Hepatocyte (in vitro differentiated cells): Measurements from ENCODE around the gene WDR33. TPM values are rescaled to one million over a fixed set of nuclear protein-coding genes. Genes with fewer than 3 reads are reported as not detected.

ENCODE experiments used
- DNase-seq: peaks from one replicate; pipeline ENCODE4 v3.0.0-alpha.2; 2016; ENCODE audit warnings: low spot score
- H2AFZ ChIP-seq: fragments of 200-600 bp; sonication (generic); 2 replicates; pipeline ENCODE4 v1.6.0; 2016; ENCODE audit warnings: antibody characterized with exemption, mild to moderate bottlenecking
- H3K27ac ChIP-seq: fragments of 200-600 bp; sonication (generic); 2 replicates; pipeline ENCODE4 v1.5.1; 2016; ENCODE audit warnings: mild to moderate bottlenecking
- H3K27me3 ChIP-seq: fragments of 200-600 bp; sonication (generic); 2 replicates; pipeline ENCODE4 v1.6.1; 2016
- H3K36me3 ChIP-seq: fragments of 200-600 bp; sonication (generic); replicated peaks from 2 replicates; pipeline ENCODE4 v1.5.1; 2016; ENCODE audit warnings: low read depth; ENCODE audit not compliant: insufficient read depth
- H3K4me1 ChIP-seq: fragments of 200-600 bp; sonication (generic); 2 replicates; pipeline ENCODE4 v1.5.1; 2016; ENCODE audit warnings: mild to moderate bottlenecking, moderate library complexity; ENCODE audit not compliant: insufficient read depth
- H3K4me2 ChIP-seq: fragments of 200-600 bp; sonication (generic); 2 replicates; pipeline ENCODE4 v1.6.0; 2016
- H3K4me3 ChIP-seq: fragments of 200-600 bp; sonication (generic); 2 replicates; pipeline ENCODE4 v1.5.1; 2016; ENCODE audit warnings: mild to moderate bottlenecking
- H3K79me2 ChIP-seq: fragments of 200-600 bp; sonication (generic); 2 replicates; pipeline ENCODE4 v1.6.0; 2017; ENCODE audit warnings: mild to moderate bottlenecking
- H3K9me2 ChIP-seq: fragments of 200-600 bp; sonication (generic); replicated peaks from 2 replicates; pipeline ENCODE4 v1.6.0; 2017; ENCODE audit warnings: mild to moderate bottlenecking; ENCODE audit not compliant: insufficient read depth
- H3K9me3 ChIP-seq: fragments of 200-600 bp; sonication (generic); 2 replicates; pipeline ENCODE4 v1.5.1; 2016; ENCODE audit warnings: low read depth, mild to moderate bottlenecking
- H4K20me1 ChIP-seq: fragments of 200-600 bp; sonication (generic); 2 replicates; pipeline ENCODE4 v1.6.0; 2016; ENCODE audit warnings: mild to moderate bottlenecking; ENCODE audit not compliant: insufficient read depth, poor library complexity, severe bottlenecking
- EZH2 ChIP-seq: fragments of 200-600 bp; sonication (generic); IDR thresholded peaks from 2 replicates; pipeline ENCODE4 v1.6.1; 2016; ENCODE audit warnings: antibody characterized with exemption, mild to moderate bottlenecking, borderline replicate concordance
- EZH2phosphoT487 ChIP-seq: fragments of 200-600 bp; sonication (generic); IDR thresholded peaks from one replicate; pipeline ENCODE4 v1.6.1; 2018; ENCODE audit warnings: antibody characterized with exemption, mild to moderate bottlenecking, low read depth, moderate library complexity; ENCODE audit not compliant: unreplicated experiment, severe bottlenecking
- WGBS: methylation state at CpG from one replicate; pipeline ENCODE4 v1.1.6; 2016; ENCODE audit warnings: low lambda C conversion rate; ENCODE audit errors: missing lambda C conversion rate; 5-methylcytosine and 5-hydroxymethylcytosine counted together
- polyA plus RNA-seq: library from polyadenylated mRNA; unstranded; fragments of >200 nt; fragmentation: Nextera tagmentation; extraction: Ambion mirVana; gene quantifications from 2 replicates; pipeline ENCODE4 v1.2.1, GENCODE V29; 2016
- total RNA-seq: library from RNA; depleted of rRNA; stranded (reverse); fragments of >200 nt; gene quantifications from 2 replicates; pipeline ENCODE4 v1.2.3, GENCODE V29; 2014
- TF ChIP-seq, protein P1 (sequence below): fragments of 200-600 bp; sonication (generic); IDR thresholded peaks from 2 replicates; pipeline ENCODE4 v1.5.1; 2016; ENCODE audit warnings: antibody characterized with exemption, mild to moderate bottlenecking; ENCODE audit not compliant: poor library complexity

Gene WDR33
- total and polyA plus RNA-seq, 2 experiments from 2014 or later: 43.3 to 47.5 TPM

DNA sequence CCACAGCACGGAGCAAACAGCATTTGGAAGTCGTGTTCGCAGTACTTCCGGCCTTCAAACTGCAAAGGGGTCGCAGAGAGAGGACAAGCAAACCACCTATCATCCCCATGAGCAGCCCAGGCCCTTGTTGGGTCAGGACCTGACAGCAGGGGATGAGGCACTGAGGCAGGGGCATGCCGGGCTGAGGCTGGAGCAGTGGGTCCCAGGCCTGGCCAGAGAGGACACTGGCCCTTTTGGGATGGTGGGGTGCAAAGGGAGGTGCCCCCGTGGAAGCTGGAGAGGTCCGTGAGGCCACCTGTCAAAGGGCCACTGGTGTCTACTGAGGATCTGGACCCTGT is 156.2 kb downstream of the WDR33 start:
- Histone ChIP-seq H3K4me3 (no peak overlapping the region), H3K4me2 (no peak overlapping the region), H3K4me1 (no peaks in the 10 kb centered on the region), H4K20me1 (no peaks in the 10 kb centered on the region), H3K79me2 (no peaks in the 10 kb centered on the region), H2AFZ (no peak overlapping the region), H3K9me3 (no peaks in the 10 kb centered on the region), H3K27me3 (no peaks in the 10 kb centered on the region), H3K36me3 (no peaks in the 10 kb centered on the region), H3K27ac (no peak overlapping the region), H3K9me2 (no peaks in the 10 kb centered on the region)
- no peak for DNase-seq
- TF ChIP-seq, protein P1, sequence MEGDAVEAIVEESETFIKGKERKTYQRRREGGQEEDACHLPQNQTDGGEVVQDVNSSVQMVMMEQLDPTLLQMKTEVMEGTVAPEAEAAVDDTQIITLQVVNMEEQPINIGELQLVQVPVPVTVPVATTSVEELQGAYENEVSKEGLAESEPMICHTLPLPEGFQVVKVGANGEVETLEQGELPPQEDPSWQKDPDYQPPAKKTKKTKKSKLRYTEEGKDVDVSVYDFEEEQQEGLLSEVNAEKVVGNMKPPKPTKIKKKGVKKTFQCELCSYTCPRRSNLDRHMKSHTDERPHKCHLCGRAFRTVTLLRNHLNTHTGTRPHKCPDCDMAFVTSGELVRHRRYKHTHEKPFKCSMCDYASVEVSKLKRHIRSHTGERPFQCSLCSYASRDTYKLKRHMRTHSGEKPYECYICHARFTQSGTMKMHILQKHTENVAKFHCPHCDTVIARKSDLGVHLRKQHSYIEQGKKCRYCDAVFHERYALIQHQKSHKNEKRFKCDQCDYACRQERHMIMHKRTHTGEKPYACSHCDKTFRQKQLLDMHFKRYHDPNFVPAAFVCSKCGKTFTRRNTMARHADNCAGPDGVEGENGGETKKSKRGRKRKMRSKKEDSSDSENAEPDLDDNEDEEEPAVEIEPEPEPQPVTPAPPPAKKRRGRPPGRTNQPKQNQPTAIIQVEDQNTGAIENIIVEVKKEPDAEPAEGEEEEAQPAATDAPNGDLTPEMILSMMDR: no peak
- no peak for TF ChIP-seq EZH2phosphoT487
- TF ChIP-seq EZH2: no peak
- 90% methylated on average over 8 of the region's 8 CpGs for WGBS

DNA sequence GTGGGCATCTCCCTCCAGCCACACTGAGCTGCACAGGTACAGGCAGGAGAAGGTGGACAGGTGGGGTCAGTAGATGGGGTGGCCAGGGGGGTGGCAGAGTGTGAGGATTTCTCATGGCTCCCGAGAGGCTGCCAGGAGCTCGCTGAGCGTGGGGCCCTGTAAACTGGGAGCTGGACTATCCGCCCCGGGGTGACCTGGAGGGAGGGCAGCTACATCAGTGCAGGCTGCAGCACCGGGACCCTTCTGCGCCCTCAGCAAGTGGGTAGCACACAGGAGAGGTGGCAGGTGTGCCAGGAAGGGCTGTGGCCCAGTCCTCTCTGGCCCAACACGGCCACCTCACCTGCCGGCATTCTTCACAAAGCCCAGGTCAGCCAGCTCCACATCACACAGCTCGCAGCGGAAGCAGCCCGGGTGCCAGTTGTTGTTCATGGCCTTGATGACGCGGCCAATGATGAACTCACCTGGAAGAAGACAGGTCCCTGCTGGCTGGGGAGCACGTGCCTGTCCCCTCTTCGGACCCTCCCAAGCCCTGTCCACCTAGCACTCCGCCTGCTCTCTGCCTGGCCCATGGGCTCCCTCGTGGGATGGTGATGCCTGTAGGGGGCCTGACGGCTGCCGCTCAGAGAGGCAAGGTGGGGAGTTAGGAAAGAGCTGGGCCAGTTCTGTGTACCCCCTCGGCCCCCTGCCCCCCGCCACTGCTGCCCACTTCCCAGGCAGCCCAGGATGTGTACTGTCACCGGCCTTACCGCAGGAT is 156.7 kb downstream of the WDR33 start:
- Histone ChIP-seq H4K20me1 (no peaks in the 10 kb centered on the region), H3K79me2 (no peaks in the 10 kb centered on the region), H3K9me3 (no peaks in the 10 kb centered on the region), H3K4me1 (no peaks in the 10 kb centered on the region), H3K36me3 (no peaks in the 10 kb centered on the region), H3K4me2 (no peak overlapping the region), H3K9me2 (no peaks in the 10 kb centered on the region), H3K27ac (no peak overlapping the region), H3K27me3 (no peaks in the 10 kb centered on the region), H2AFZ (no peak overlapping the region), H3K4me3 (no peak overlapping the region)
- no peak for TF ChIP-seq EZH2phosphoT487
- TF ChIP-seq, protein P1: no peak
- TF ChIP-seq EZH2: no peak
- WGBS: 93% methylated on average over 24 of the region's 24 CpGs
- DNase-seq: no peak

DNA sequence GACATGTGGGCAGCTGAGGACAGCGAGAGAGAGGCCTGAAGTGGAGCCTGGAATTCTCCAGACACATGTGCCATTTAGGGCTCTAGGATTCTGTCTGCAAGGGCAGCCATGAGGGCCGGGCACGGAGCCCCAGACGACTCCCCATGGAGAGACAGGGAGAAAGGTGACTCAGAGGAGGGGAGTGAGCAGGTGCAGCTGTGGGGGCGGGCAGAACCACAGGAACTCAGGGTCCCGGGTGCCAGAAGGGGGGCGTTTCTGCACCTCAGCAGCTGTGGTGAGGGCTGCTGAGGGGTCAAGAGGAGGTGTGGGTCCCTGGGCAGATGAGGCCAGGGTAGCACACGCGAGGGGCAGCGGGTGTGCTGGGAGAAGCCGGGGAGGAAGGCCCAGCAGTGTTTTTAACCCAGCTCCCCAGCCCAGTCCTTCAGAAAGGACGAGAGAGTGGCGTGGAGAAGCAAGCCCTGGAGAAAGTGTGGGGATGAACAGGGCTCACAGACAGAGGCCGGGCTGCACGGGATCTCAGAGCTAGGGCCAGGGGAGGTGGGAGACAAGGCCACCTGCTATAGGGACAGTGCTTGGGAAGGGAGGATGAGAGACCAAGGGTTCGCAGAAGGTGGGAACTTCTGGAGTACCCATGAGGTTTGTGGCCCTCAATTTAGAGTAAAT is 157.4 kb downstream of the WDR33 start:
- Histone ChIP-seq H3K36me3 (no peaks in the 10 kb centered on the region), H3K79me2 (no peaks in the 10 kb centered on the region), H4K20me1 (no peaks in the 10 kb centered on the region), H3K27me3 (no peaks in the 10 kb centered on the region), H3K4me2 (no peak overlapping the region), H3K9me2 (no peaks in the 10 kb centered on the region), H2AFZ (no peak overlapping the region), H3K9me3 (no peaks in the 10 kb centered on the region), H3K27ac (no peak overlapping the region), H3K4me1 (no peaks in the 10 kb centered on the region), H3K4me3 (no peak overlapping the region)
- 87% methylated on average over 16 of the region's 16 CpGs for WGBS
- TF ChIP-seq EZH2 (no peak), EZH2phosphoT487 (no peak)
- TF ChIP-seq, protein P1: no peak
- DNase-seq: no peak
